Ishikawa (cell line): Measurements from ENCODE around the gene PLCD3.
A peak's percentile ranks its signal among the peaks of the same experiment; 100 is the strongest.

Experiments
- CEBPB ChIP-seq: IDR thresholded peaks from 2 replicates; pipeline ENCODE4 v1.6.1; 2012
- CREB1 ChIP-seq: IDR thresholded peaks from 2 replicates; pipeline ENCODE4 v1.6.1; 2012; ENCODE audit warnings: low read depth
- EGR1 ChIP-seq: IDR thresholded peaks from 2 replicates; pipeline ENCODE4 v1.6.1; 2012
- EP300 ChIP-seq: IDR thresholded peaks from 2 replicates; pipeline ENCODE4 v1.6.1; 2012; ENCODE audit warnings: borderline replicate concordance
- FOXM1 ChIP-seq: IDR thresholded peaks from 2 replicates; pipeline ENCODE4 v1.6.1; 2012; ENCODE audit warnings: low read depth, borderline replicate concordance
- NFIC ChIP-seq: IDR thresholded peaks from 2 replicates; pipeline ENCODE4 v1.6.1; 2012
- RAD21 ChIP-seq: IDR thresholded peaks from 2 replicates; pipeline ENCODE4 v1.6.1; 2012; ENCODE audit warnings: low read depth
- REST ChIP-seq: IDR thresholded peaks from 2 replicates; pipeline ENCODE4 v1.6.1; 2012; ENCODE audit warnings: low read depth, mild to moderate bottlenecking
- TAF1 ChIP-seq: IDR thresholded peaks from 2 replicates; pipeline ENCODE4 v1.6.1; 2012; ENCODE audit warnings: low read depth, mild to moderate bottlenecking
- YY1 ChIP-seq: IDR thresholded peaks from 2 replicates; pipeline ENCODE4 v1.6.1; 2012; ENCODE audit warnings: low read depth
- TF ChIP-seq, protein P1 (sequence below): IDR thresholded peaks from 2 replicates; pipeline ENCODE4 v1.6.1; 2012

DNA sequence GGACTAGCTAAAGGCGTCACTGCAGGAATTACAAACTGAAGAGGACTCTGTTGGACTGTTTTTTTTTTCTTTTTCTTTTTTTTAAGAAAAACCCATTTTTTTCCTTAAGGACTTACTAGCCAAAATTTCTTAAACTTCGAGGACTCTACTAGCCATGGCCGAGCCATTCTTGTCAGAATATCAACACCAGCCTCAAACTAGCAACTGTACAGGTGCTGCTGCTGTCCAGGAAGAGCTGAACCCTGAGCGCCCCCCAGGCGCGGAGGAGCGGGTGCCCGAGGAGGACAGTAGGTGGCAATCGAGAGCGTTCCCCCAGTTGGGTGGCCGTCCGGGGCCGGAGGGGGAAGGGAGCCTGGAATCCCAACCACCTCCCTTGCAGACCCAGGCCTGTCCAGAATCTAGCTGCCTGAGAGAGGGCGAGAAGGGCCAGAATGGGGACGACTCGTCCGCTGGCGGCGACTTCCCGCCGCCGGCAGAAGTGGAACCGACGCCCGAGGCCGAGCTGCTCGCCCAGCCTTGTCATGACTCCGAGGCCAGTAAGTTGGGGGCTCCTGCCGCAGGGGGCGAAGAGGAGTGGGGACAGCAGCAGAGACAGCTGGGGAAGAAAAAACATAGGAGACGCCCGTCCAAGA lies 16.8 kb upstream of the PLCD3 start:
- TF ChIP-seq EGR1: no peak
- no peak for TF ChIP-seq REST
- peak; percentile 65 for TF ChIP-seq RAD21
- TF ChIP-seq EP300: no peak
- TF ChIP-seq CREB1: no peak
- no peak for TF ChIP-seq FOXM1
- no peak for TF ChIP-seq NFIC
- TF ChIP-seq CEBPB: no peak; the same call in 1 of the 2 replicates
- peak; percentile 52; the same call in 1 of the 2 replicates for TF ChIP-seq TAF1
- TF ChIP-seq, protein P1, sequence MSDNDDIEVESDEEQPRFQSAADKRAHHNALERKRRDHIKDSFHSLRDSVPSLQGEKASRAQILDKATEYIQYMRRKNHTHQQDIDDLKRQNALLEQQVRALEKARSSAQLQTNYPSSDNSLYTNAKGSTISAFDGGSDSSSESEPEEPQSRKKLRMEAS: 0 out of 2 replicates have a peak, but pooled peaks have one; percentile 43
- TF ChIP-seq YY1: peak; percentile 15; the same call in 1 of the 2 replicates
